NAMALWA (cell line): ENCODE measurements around the gene LZTR1.
"Not testable (repeated sequence)": the region's sequence is repeated elsewhere in the genome, so short reads cannot be mapped to it uniquely, and the experiment has no call there.

ENCODE experiments used
- DNase-seq: peaks from one replicate; pipeline ENCODE4 v3.0.0-alpha.2; 2015; ENCODE audit warnings: low spot score

Gene LZTR1

DNA sequence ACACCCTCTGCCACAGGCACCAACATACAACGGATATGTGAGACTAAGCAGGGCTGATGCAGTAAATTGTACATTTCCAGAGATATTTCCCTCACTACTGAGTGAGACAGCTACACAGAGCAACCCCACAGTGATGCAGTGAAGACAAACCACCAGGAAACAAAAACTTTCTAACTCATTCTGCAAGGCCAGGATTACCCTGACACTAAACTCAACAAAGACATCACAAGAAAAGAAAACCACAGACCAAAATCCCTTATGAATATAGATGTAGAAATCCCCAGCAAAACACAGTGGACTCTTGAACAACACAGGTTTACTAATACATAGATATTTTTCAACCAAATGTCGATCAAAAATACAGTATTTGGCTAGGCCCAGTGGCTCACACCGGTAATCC, 51.8 kb downstream of the LZTR1 start:
- DNase-seq = no peak

- no peak for DNase-seq
These were observed 52.9 kb downstream of the LZTR1 start for GRCh38 chr22:21034989-21035388.

DNA sequence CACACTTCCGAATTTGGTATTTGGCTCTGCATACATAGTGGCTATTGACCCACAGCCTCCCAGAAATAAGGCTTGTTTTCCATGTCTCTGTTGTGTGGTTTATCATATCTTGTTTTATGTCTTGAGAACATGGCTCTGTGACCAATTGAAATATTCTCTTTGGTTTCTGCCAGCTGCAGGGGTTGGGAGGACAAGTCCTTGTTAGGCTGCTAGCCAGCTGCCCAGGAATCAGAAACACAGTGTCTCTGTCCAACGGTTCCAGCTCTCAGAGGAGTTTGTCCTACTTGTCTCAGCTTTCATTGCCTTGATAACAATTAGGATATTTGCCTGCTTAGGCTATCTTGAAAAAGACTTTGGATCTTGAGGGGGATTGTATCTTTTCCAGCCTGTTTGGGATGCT, 56.3 kb downstream of the LZTR1 start:
- no peak for DNase-seq

GRCh38 chr22:21039158-21039557, 57.1 kb downstream of the LZTR1 start:
- not testable (repeated sequence) for DNase-seq

- DNase-seq = no peak
These were observed 59.8 kb downstream of the LZTR1 start for GRCh38 chr22:21041937-21042336.

DNA sequence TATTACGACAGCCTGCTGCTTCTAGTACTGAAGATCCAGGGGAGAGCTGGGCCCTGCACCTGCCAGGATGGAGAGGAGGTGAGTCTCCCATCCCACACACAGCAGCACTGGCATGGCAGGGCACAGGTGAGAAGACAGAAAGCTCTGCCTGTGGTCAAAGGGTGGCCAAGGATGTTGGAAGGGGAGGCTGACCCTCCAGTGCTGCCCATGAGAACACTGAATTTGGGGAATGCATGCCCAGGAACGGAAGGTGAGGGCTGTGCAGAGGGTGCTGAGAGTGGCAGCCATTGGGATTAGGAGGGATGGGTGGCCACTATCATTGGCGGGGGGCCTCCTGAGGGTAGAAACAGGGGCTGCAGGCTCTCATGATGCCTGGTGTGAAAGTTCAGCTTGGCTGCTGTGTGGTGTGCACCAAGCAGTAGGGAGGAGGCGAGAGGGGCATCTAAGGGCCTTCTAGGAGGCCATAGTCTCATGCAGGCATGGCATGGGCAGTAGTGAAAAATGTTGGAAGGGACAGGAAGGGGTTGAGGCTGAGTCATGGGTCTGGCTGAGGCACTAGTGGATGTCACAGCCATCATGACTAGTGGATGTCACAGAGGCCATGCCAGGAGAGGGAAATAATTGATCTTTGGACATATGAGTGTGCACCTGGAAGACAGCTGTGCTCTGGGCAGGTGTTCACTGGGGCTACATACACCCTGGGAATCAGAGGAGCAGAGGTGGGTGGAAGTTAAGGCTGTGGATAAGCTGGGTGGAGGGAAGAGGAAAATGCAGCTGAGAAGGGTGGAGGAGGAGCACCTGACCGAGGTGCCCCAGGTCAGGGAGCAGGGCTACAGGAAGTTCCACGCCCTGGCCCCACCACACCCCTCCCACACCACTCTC, 61.1 kb downstream of the LZTR1 start:
- no peak for DNase-seq

DNA sequence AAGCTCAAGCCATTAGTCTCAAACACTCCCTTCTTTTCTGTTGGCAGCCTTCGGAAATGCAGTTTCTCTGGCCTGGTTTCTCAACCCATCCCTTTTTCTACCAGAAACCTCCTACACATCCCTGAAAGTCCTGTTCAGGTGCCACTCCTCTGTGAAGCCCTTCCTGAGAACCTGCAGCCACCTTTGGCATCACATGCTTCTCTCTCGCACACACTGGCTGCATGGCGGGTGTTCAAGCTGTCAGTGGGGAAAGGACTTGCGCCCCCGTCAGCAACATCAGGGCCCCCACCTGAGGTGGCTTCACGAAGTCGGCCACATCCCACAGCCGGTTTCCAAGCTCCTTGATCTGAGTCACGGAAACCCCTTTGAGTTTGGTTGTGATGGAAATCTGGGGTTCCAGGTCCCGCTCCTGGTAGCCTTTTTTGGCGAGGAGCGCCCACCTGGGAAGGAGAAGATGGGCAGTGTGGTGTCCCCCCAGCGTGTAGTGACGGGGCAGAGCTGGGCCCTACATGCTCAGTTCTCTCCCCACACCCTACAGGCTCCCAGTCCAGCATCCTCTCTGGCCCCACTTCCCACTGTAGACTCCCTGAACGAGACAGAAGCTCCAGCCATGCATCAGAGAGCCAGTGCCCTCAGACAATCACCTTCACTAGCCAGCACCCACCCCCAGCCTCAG, 61.9 kb downstream of the LZTR1 start:
- no peak for DNase-seq

GRCh38 chr22:21044931-21045584, 63.0 kb downstream of the LZTR1 start:
- DNase-seq = no peak

GRCh38 chr22:21045585-21046294, 63.6 kb downstream of the LZTR1 start, which contains the start of gene LRRC74B:
TSS of gene LRRC74B (plus strand) at chr22:21045946. CDS start at chr22:21045987, 41 bp downstream.
- DNase-seq = peak; percentile 77

- DNase-seq = no peak
These were observed 65.1 kb downstream of the LZTR1 start for GRCh38 chr22:21047035-21047661.

GRCh38 chr22:21047730-21048129, 65.6 kb downstream of the LZTR1 start:
- DNase-seq = no peak

DNA sequence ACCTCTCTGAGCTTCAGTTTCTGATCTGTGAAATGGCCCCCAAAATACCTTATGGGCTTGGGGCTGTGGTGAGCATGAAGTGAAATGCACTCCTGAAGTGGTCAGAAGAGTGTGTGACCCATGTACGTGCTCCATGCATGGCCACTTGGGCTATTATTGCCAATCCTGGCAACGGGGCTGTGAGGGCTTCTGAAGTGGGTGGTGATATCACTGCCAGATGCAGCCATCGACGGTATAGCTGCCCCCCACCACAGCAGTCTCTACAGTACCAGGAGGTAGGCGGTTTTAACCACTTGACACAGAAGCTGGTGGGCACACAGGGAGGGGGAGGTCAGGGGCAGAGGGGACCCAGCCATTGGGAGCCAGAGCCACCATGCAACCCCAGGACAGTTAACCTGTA, 66.4 kb downstream of the LZTR1 start:
- DNase-seq = not testable (repeated sequence)
